HG03558 (cell line): ENCODE results near the gene RBM4B.

ENCODE experiments used
- ATAC-seq: cut with Tn5 transposase; IDR thresholded peaks from one replicate; pipeline ENCODE4 v1.9.1; 2021; ENCODE audit warnings: moderate number of reproducible peaks; ENCODE audit not compliant: unreplicated experiment; ENCODE audit errors: extremely low read depth

Gene RBM4B

GRCh38 chr11:66708094-66708493 is 30.4 kb upstream of the RBM4B start:
- ATAC-seq = no peak

- ATAC-seq = no peak
Observed at GRCh38 chr11:66707486-66707885, 29.8 kb upstream of the RBM4B start.

DNA sequence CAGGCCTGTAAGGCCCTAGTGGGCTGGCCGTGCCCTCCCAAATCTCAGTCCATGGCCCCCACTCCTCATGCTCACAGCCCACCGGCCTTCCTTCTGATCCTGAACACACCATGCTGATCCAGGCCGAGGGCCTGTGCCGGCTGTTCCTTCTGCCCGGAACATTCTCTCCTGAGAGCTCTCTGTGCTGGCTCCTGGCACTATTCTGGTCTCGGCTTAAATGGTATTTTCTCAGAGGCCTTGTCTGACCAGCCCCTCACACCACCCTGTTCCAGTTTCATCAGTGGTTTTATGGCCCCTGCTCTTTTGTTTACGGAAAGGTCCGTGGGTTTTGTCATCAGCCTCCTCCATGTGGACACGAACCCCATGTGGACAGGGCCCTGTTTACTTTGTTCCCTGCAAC is 29.3 kb upstream of the RBM4B start:
- no peak for ATAC-seq

- no peak for ATAC-seq
Observed at GRCh38 chr11:66705587-66706335, 28.1 kb upstream of the RBM4B start.

- no peak for ATAC-seq
Observed at GRCh38 chr11:66704659-66705360, 27.1 kb upstream of the RBM4B start.

DNA sequence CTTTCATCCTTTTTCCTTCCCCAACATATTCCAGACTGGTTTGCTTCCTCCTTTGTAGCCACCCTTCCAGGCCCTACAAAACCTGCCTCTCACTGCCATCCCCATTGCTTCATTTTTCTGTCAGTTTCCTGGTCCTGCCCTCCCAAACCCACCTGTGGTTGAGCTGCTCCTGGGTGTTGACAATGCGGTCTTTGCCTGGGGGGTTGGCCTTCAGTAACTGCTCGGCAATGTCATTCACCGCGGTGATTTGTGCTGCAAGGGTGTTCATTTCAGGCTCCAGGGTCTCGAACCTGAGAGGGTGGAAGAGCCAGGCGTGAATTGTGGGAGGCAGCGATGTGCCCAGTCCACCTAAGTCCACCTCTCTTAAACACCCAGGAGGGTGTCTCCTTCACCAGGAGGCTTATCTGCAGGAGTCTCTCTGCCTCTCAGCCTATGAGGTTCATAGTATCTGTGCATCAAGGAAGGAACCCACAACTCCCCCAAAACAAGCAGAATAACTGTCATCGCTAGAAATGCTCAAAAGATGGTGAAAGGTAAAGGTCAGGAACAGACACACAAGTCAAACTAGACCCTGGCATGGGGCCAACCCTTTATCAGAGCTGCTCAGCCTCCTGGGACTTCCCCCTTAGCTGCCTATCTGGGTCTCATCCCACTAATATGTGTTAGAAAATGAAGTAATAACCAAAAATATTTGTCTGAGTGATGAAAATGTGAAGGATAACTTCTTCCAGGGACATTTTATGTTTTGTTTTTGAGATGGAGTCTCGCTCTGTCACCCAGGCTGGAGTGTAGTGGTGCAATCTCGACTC is 23.9 kb upstream of the RBM4B start:
- no peak for ATAC-seq

DNA sequence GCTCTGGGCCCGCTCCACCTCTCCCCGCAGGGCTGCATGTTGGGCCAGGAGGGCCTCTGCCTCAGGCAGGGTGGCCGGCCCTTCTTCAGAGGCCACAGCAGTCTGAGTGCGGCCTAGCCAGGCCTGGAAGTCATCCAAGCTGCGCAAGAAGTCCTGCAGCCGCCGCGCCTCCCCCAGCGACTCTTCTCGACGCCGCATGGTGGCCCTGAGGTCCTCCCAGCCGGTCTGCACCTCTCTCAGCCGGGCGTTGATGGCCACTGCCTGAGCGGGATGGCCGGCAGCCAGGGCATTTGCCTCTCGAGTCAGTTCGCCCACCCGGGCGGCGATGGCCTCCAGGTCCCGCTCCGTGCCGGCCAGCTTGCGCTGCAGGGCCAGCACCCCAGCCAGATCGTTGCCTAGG is 23.1 kb upstream of the RBM4B start:
- ATAC-seq = no peak

- no peak for ATAC-seq
Observed at GRCh38 chr11:66700337-66700736, 22.6 kb upstream of the RBM4B start.

GRCh38 chr11:66698491-66698890 is 20.8 kb upstream of the RBM4B start:
- no peak for ATAC-seq

DNA sequence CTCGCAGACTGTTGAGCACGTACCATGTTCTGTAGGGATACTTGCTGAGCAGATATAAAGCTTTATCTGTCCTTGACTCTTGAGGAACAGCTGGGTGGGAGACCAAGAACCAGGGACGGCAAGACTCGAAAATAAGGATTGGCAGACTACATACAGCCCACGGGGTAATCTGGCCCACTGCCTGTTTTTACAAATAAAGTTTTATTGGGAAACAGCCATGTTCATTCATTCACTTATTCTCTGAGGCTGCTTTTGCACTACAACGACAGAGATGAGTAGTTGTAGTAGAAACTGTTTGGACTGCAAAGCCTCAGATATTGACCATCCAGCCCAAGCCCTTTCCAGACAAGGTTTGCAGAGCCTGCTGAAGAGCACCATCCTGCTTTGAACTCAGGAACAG is 20.3 kb upstream of the RBM4B start:
- no peak for ATAC-seq

- ATAC-seq = no peak
Observed at GRCh38 chr11:66696146-66696545, 18.5 kb upstream of the RBM4B start.

GRCh38 chr11:66694732-66695207 is 17.1 kb upstream of the RBM4B start:
- ATAC-seq = no peak

- ATAC-seq = no peak
Observed at GRCh38 chr11:66694056-66694410, 16.3 kb upstream of the RBM4B start.

- no peak for ATAC-seq
Observed at GRCh38 chr11:66693356-66694055, 15.8 kb upstream of the RBM4B start.

GRCh38 chr11:66692871-66693331 is 15.2 kb upstream of the RBM4B start:
- ATAC-seq = no peak

GRCh38 chr11:66692446-66692845 is 14.8 kb upstream of the RBM4B start:
- ATAC-seq = no peak

DNA sequence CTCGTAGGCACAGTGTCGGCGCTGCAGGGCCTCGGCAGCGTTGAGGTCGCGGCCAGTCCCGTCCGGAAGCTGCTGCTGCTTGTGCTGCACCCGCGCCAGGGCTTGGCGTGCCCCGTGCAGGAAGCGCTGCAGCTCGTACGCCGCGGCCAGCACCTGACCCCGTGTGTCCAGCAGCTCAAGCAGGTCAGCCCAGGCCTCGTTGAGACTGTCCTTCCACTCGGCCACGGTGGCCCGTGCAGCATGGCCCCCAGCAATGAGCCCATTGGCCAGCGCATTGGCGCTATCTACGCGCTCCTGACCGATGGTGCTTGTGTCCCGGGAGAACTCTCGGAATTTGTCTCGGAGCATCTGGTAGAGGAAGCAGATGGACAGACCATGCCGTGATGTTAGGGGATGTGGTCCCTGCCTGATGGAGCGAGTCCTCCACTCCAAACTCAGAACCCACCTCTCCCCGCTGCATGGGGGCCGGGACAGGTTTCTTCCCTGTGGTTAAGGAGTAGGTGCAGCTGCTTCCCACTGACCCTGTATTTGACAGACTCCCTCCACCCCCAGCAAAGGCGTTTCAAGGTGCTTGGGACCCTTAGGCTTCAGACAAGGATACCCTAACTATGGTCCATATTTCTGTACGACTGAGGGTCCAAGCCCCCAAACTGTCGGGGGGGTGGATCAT is 13.8 kb upstream of the RBM4B start:
- no peak for ATAC-seq

GRCh38 chr11:66689661-66690590 is 12.2 kb upstream of the RBM4B start:
- no peak for ATAC-seq
